H1 (cell line): ENCODE results near the gene CPT2. TPM values are rescaled to one million over a fixed set of nuclear protein-coding genes. Genes with fewer than 3 reads are reported as not detected.

Experiments used
- CTCF ChIA-PET: fragments of 300-600 bp; sonication (Branson Sonifier 250); formaldehyde crosslinking; loops from one replicate; lab custom pipeline; 2021; ENCODE audit not compliant: partially characterized antibody; lab: Charles Lee
- POLR2A ChIA-PET: fragments of 300-600 bp; sonication (Branson Sonifier 250); formaldehyde crosslinking; loops from one replicate; lab custom pipeline; 2021; ENCODE audit warnings: inconsistent platforms; ENCODE audit not compliant: partially characterized antibody; lab: Charles Lee
- DNase-seq, 2 experiments: peaks; one replicate each; pipeline versions ENCODE4 v3.0.0 to v3.0.0-alpha.2; 2010 to 2022; ENCODE audit warnings: low spot score in 2 of 2, low read depth in 1 of 2, mixed read lengths in 1 of 2
- FAIRE-seq: peaks from 2 replicates; lab custom pipeline; 2011; peaks lifted over from hg19 to GRCh38; lab: Jason Lieb, UNC
- H2AFZ ChIP-seq: 2 replicates; pipeline ENCODE4 v1.8.1; 2012; ENCODE audit warnings: low read length, inconsistent platforms
- H2AK5ac ChIP-seq: 2 replicates; pipeline ENCODE4 v1.6.1; 2013; ENCODE audit warnings: low read depth, low read length
- H2BK120ac ChIP-seq: replicated peaks from 2 replicates; pipeline ENCODE3; 2013; ENCODE audit warnings: low read depth, low read length, inconsistent platforms
- H2BK12ac ChIP-seq: 2 replicates; pipeline ENCODE4 v1.6.1; 2013; ENCODE audit warnings: low read depth, low read length
- H2BK15ac ChIP-seq: 2 replicates; pipeline ENCODE4 v1.6.1; 2013; ENCODE audit warnings: low read length
- H2BK20ac ChIP-seq: 2 replicates; pipeline ENCODE4 v1.6.1; 2013; ENCODE audit warnings: low read length
- H2BK5ac ChIP-seq: 2 replicates; pipeline ENCODE4 v1.6.1; 2013; ENCODE audit warnings: low read depth, low read length
- H3K14ac ChIP-seq: 2 replicates; pipeline ENCODE4 v1.6.1; 2013; ENCODE audit warnings: inconsistent platforms; ENCODE audit not compliant: insufficient read length
- H3K18ac ChIP-seq: 2 replicates; pipeline ENCODE4 v1.6.1; 2013; ENCODE audit warnings: low read length; ENCODE audit errors: extremely low read depth
- H3K23ac ChIP-seq: 2 replicates; pipeline ENCODE4 v1.6.1; 2013; ENCODE audit warnings: inconsistent platforms; ENCODE audit not compliant: insufficient read length
- H3K23me2 ChIP-seq: 2 replicates; pipeline ENCODE4 v1.6.1; 2013; ENCODE audit warnings: low read depth, low read length
- H3K27ac ChIP-seq: 2 replicates; pipeline ENCODE4 v1.6.1; 2011; ENCODE audit warnings: low read depth, low read length, inconsistent platforms
- H3K27me3 ChIP-seq, 4 experiments: replicated peaks in 1 of 4; 1 replicate in 1 of 4; 2 replicates in 3 of 4; pipeline versions ENCODE4 v1.6.1 to v1.8.1; 2011 to 2013; ENCODE audit warnings: low read length in 3 of 4, mild to moderate bottlenecking in 3 of 4, inconsistent platforms in 2 of 4, mixed read lengths in 2 of 4, moderate library complexity in 1 of 4; ENCODE audit not compliant: control insufficient read depth in 3 of 4, insufficient read depth in 3 of 4; ENCODE audit errors: extremely low read depth in 1 of 4
- H3K36me3 ChIP-seq, 4 experiments: 2 replicates each; pipeline versions ENCODE4 v1.6.1 to v1.8.1; 2011 to 2013; ENCODE audit warnings: mild to moderate bottlenecking in 4 of 4, low read length in 3 of 4, moderate library complexity in 2 of 4, control low read depth in 1 of 4, inconsistent platforms in 1 of 4; ENCODE audit not compliant: insufficient read depth in 4 of 4, control insufficient read depth in 2 of 4
- H3K4ac ChIP-seq: replicated peaks from 2 replicates; pipeline ENCODE3; 2013; ENCODE audit warnings: low read length, low read depth, mixed read lengths, inconsistent platforms; ENCODE audit not compliant: insufficient read length
- H3K4me1 ChIP-seq, 4 experiments: replicated peaks in 1 of 4; 1 replicate in 1 of 4; 2 replicates in 3 of 4; pipeline versions ENCODE4 v1.6.1 to v1.8.1; 2011 to 2013; ENCODE audit warnings: low read length in 3 of 4, inconsistent platforms in 2 of 4, mixed read lengths in 1 of 4; ENCODE audit not compliant: insufficient read depth in 4 of 4, control insufficient read depth in 3 of 4
- H3K4me2 ChIP-seq, 2 experiments: 2 replicates each; pipeline versions ENCODE4 v1.6.1 to v1.8.1; 2011 to 2013; ENCODE audit warnings: low read depth in 2 of 2, low read length in 2 of 2, control low read depth in 1 of 2, inconsistent platforms in 1 of 2, mild to moderate bottlenecking in 1 of 2; ENCODE audit not compliant: insufficient read depth in 1 of 2
- H3K4me3 ChIP-seq, 4 experiments: fragments of 200-600, 300-600 bp in 1 of 4; sonication (generic), shearing (Covaris generic), sonication (Bioruptor Twin) in 1 of 4; 2 replicates each; pipeline versions ENCODE4 v1.5.1 to v1.8.1; 2011 to 2016; ENCODE audit warnings: low read length in 4 of 4, low read depth in 3 of 4, control low read depth in 2 of 4, inconsistent platforms in 2 of 4, mild to moderate bottlenecking in 2 of 4, mixed read lengths in 1 of 4, moderate library complexity in 1 of 4; ENCODE audit not compliant: insufficient read depth in 2 of 4; ENCODE audit errors: extremely low read depth in 1 of 4
- H3K56ac ChIP-seq: replicated peaks from 2 replicates; pipeline ENCODE3; 2013; ENCODE audit warnings: low read depth, mild to moderate bottlenecking, mixed read lengths, low read length, inconsistent platforms; ENCODE audit not compliant: insufficient read length
- H3K79me1 ChIP-seq: 2 replicates; pipeline ENCODE4 v1.6.1; 2013; ENCODE audit warnings: low read depth, low read length, control low read depth
- H3K79me2 ChIP-seq, 2 experiments: 2 replicates each; pipeline versions ENCODE4 v1.6.1 to v1.8.1; 2012 to 2013; ENCODE audit warnings: low read length in 2 of 2, mild to moderate bottlenecking in 2 of 2, inconsistent platforms in 1 of 2; ENCODE audit not compliant: insufficient read depth in 2 of 2, control insufficient read depth in 1 of 2
- H3K9ac ChIP-seq, 4 experiments: replicated peaks in 1 of 4; 1 replicate in 1 of 4; 2 replicates in 3 of 4; pipeline versions ENCODE4 v1.6.1 to v1.8.1; 2011 to 2013; ENCODE audit warnings: low read depth in 3 of 4, low read length in 3 of 4, control low read depth in 2 of 4, mild to moderate bottlenecking in 2 of 4, moderate library complexity in 2 of 4, inconsistent platforms in 1 of 4; ENCODE audit errors: extremely low read depth in 1 of 4
- H3K9me3 ChIP-seq, 2 experiments: 2 replicates each; pipeline versions ENCODE4 v1.6.1 to v1.8.1; 2012 to 2013; ENCODE audit warnings: mild to moderate bottlenecking in 2 of 2, moderate library complexity in 2 of 2, control low read depth in 1 of 2, inconsistent platforms in 1 of 2, low read depth in 1 of 2, low read length in 1 of 2, mixed read lengths in 1 of 2; ENCODE audit not compliant: insufficient read depth in 2 of 2
- H4K20me1 ChIP-seq, 2 experiments: replicated peaks in 1 of 2; 2 replicates each; pipeline versions ENCODE3 to v1.8.1; 2011 to 2013; ENCODE audit warnings: inconsistent platforms in 2 of 2, low read length in 2 of 2, mild to moderate bottlenecking in 1 of 2; ENCODE audit not compliant: insufficient read depth in 2 of 2, control insufficient read depth in 1 of 2
- H4K5ac ChIP-seq: 2 replicates; pipeline ENCODE4 v1.6.1; 2013; ENCODE audit warnings: low read length, low read depth, mixed read lengths, inconsistent platforms; ENCODE audit not compliant: insufficient read length
- H4K8ac ChIP-seq: 2 replicates; pipeline ENCODE4 v1.8.0; 2013; ENCODE audit warnings: mild to moderate bottlenecking, moderate library complexity, low read length, inconsistent platforms; ENCODE audit not compliant: insufficient read depth; ENCODE audit errors: extremely low read depth
- H4K91ac ChIP-seq: replicated peaks from 2 replicates; pipeline ENCODE3; 2013; ENCODE audit warnings: low read length, mixed read lengths, inconsistent platforms; ENCODE audit not compliant: insufficient read length
- RNF2 ChIP-seq: fragments of 200-900, 300-1000 bp; sonication (generic); IDR thresholded peaks from 2 replicates; pipeline ENCODE4 v1.7.1; 2016; ENCODE audit warnings: borderline replicate concordance, low read depth, mild to moderate bottlenecking, antibody characterized with exemption, low read length; ENCODE audit not compliant: poor library complexity, severe bottlenecking; ENCODE audit errors: missing control alignments
- SIX5 ChIP-seq: IDR thresholded peaks from 2 replicates; pipeline ENCODE4 v1.6.1; 2011; ENCODE audit warnings: mild to moderate bottlenecking, low read depth, low read length
- WGBS, 2 experiments: shearing (Covaris generic) in 1 of 2; methylation state at CpG; one replicate each; pipeline versions ENCODE4 v1.1.6 to v1.1.7; 2013 to 2015; ENCODE audit warnings: low lambda C conversion rate in 2 of 2, mixed read lengths in 2 of 2, inconsistent platforms in 1 of 2, low coverage in 1 of 2, missing lambda C conversion rate in 1 of 2; ENCODE audit not compliant: insufficient replicate concordance in 2 of 2, insufficient coverage in 1 of 2, insufficient read length in 1 of 2; ENCODE audit errors: extremely low coverage in 1 of 2, missing lambda C conversion rate in 1 of 2; 5-methylcytosine and 5-hydroxymethylcytosine counted together
- polyA plus RNA-seq, 7 experiments: library from polyadenylated mRNA; depleted of rRNA in 3 of 7; stranded (reverse) in 5 of 7; unstranded in 2 of 7; fragments of >200 nt in 5 of 7; fragments of 200-250 nt in 2 of 7; gene quantifications; 1 replicate in 5 of 7; 2 replicates in 1 of 7; 4 replicates in 1 of 7; pipeline versions ENCODE4 v1.2.1 to v1.2.3, GENCODE V29; 2011 to 2013; ENCODE audit warnings: missing spikeins in 2 of 7, mixed read lengths in 2 of 7
- total RNA-seq: library from RNA; stranded (reverse); fragmentation: NEBNext Ultra II Directional; extraction: Animal tissue kit (Norgen Biotek cat#: 25700); gene quantifications from 2 replicates; pipeline ENCODE4 v1.2.1, GENCODE V29; 2021

Gene CPT2
- total and polyA plus RNA-seq, 2 of the 8 experiments (the other 6 are each of a cell fraction or from before 2014, with no cell fraction given), result 23.9 to 25.5 TPM

DNA sequence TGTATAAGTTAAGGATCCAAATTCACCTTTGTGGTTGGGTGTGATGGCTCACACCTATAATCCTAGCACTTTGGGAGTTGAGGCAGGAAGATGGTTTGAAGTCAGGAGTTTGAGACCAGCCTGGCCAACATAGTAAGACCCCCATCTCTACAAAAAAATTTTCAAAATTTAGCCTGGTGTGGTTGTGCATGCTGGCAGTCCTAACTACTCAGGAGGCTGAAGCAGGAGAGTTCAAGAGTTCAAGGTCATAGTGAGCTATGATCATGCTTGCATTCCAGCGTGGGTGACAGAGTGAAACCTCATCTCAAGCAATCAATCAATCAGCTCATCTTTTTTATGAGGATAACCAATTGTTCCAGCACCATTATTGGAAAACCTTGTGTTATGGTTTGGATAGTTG, 37.7 kb upstream of the CPT2 start:
- Histone ChIP-seq H2BK5ac (no peak overlapping the region), H3K4me2 (no peak overlapping the region), H2AK5ac (no peak overlapping the region), H3K9ac (no peak overlapping the region), H3K9me3 (no peaks in the 10 kb centered on the region), H4K20me1 (no peaks in the 10 kb centered on the region), H3K27ac (no peak overlapping the region), H3K27me3 (no peaks in the 10 kb centered on the region), H4K91ac (no peak overlapping the region), H2BK20ac (no peak overlapping the region), H2BK15ac (no peak overlapping the region), H3K18ac (no peak overlapping the region), H2BK120ac (no peak overlapping the region), H3K79me2 (no peaks in the 10 kb centered on the region), H4K8ac (no peak overlapping the region), H2BK12ac (no peak overlapping the region), H3K56ac (no peak overlapping the region), H3K14ac (no peak overlapping the region), H3K36me3 (no peaks in the 10 kb centered on the region), H3K4me1 (peaks cover 0 to 8% (median 3%) of the 10 kb centered on the region in 4 experiments; a peak in 3 of 7 replicates), H2AFZ (no peak overlapping the region), H4K5ac (no peak overlapping the region), H3K23me2 (no peaks in the 10 kb centered on the region), H3K79me1 (no peaks in the 10 kb centered on the region), H3K23ac (no peak overlapping the region), H3K4ac (no peak overlapping the region), H3K4me3 (no peak overlapping the region)
- ChIA-PET CTCF (interaction anchor here (0.6 to 2.7 kb wide), 4 partner anchors 12 to 272 kb away, joined by 3 to 6 read pairs (median 4); no protein-coding TSS in a partner anchor), POLR2A (no interaction called here)
- DNase-seq (no peak), FAIRE-seq (no peak)
- TF ChIP-seq RNF2 (no peak), SIX5 (no peak)
- 94% methylated on average over 1 of the region's 1 CpG; no CpG with 5 or more reads in 1 of the 2 experiments for WGBS, 2 experiments
